Dermis microvascular lymphatic vessel endothelial cell (primary cell): ENCODE data around the gene CEBPB. TPM values are rescaled to one million over a fixed set of nuclear protein-coding genes. Genes with fewer than 3 reads are reported as not detected.
"Not testable (repeated sequence)": the region's sequence is repeated elsewhere in the genome, so short reads cannot be mapped to it uniquely, and the experiment has no call there.

ENCODE experiments used
- DNase-seq, 2 donors: peaks; one replicate each; pipeline versions ENCODE4 v3.0.0 to v3.0.0-alpha.2; 2010; ENCODE audit warnings: low read depth in 2 of 2
- total RNA-seq: library from RNA; depleted of rRNA; stranded (reverse); fragments of >200 nt; gene quantifications from 2 replicates; pipeline ENCODE4 v1.2.1, GENCODE V29; 2014

CEBPB gene
- 12.6 and 23.5 TPM in 2 replicates for total RNA-seq

- DNase-seq, result peak; percentile 74 to 88
Measured at GRCh38 chr20:50190251-50191064, at the start of gene CEBPB. CEBPB (plus strand) TSS chr20:50190830; CDS start chr20:50191034, 204 bp downstream.

GRCh38 chr20:50141018-50141675 is 49.5 kb upstream of the CEBPB start:
- DNase-seq, result no peak

GRCh38 chr20:50141811-50142561 is 48.6 kb upstream of the CEBPB start:
- DNase-seq, result peak in 1 of 2 donors; percentile 91

- DNase-seq, result no peak
Measured at GRCh38 chr20:50142812-50143211, 47.8 kb upstream of the CEBPB start.

GRCh38 chr20:50144362-50144761 is 46.3 kb upstream of the CEBPB start:
- DNase-seq, result peak; percentile 61 to 81

- no peak for DNase-seq
Measured at GRCh38 chr20:50145566-50145965, 45.1 kb upstream of the CEBPB start.

- DNase-seq, result no peak
Measured at GRCh38 chr20:50146214-50146613, 44.4 kb upstream of the CEBPB start.

- DNase-seq, result peak; percentile 72 to 92
Measured at GRCh38 chr20:50146732-50147662, 43.6 kb upstream of the CEBPB start.

- no peak for DNase-seq
Measured at GRCh38 chr20:50149481-50150254, 41.0 kb upstream of the CEBPB start.

GRCh38 chr20:50151034-50151743 is 39.4 kb upstream of the CEBPB start:
- DNase-seq, result no peak

GRCh38 chr20:50152394-50153152 is 38.1 kb upstream of the CEBPB start:
- DNase-seq, result peak in 1 of 2 donors; percentile 45

- no peak for DNase-seq
Measured at GRCh38 chr20:50153153-50153499, 37.5 kb upstream of the CEBPB start.

- peak; percentile 78 to 93 for DNase-seq
Measured at GRCh38 chr20:50153500-50154377, 36.9 kb upstream of the CEBPB start, which contains the start of gene PEDS1. PEDS1 (minus strand) TSS chr20:50153723; CDS start chr20:50153637, 86 bp downstream.

GRCh38 chr20:50161494-50161893 is 29.1 kb upstream of the CEBPB start:
- not testable (repeated sequence) for DNase-seq

- DNase-seq, result no peak
Measured at GRCh38 chr20:50163570-50164317, 26.9 kb upstream of the CEBPB start.

- peak; percentile 96 to 100 for DNase-seq
Measured at GRCh38 chr20:50165684-50166554, 24.7 kb upstream of the CEBPB start.
